ENCODE measurements around the gene HACD2. TPM values are rescaled to one million over a fixed set of nuclear protein-coding genes. Genes with fewer than 3 reads are reported as not detected.

The HACD2 gene
- total RNA-seq, 1 donor from 2014 or later, result 42.8 TPM

- Histone ChIP-seq H3K4me3 (no peak overlapping the region), H3K9me3 (no peaks in the 10 kb centered on the region), H3K27me3 (ENCODE audit: low read depth) (no peaks in the 10 kb centered on the region), H3K4me1 (peaks cover 1% of the 10 kb centered on the region), H3K36me3 (peaks cover 16% of the 10 kb centered on the region), H3K27ac (no peak overlapping the region)
- no peak for ATAC-seq
- TF ChIP-seq CTCF (IDR thresholded peaks at IDR 0.05), result no peak
- intact Hi-C loops (cut with DNase I), result no loop called here
- DNase-seq, result no peak
Observed at GRCh38 chr3:123564056-123564455, 20.8 kb downstream of the HACD2 start.

GRCh38 chr3:123562547-123562946 lies 22.3 kb downstream of the HACD2 start:
- H3K27me3 ChIP-seq (ENCODE audit: low read depth), result no peaks in the 10 kb centered on the region
- peaks cover 16% of the 10 kb centered on the region for H3K36me3 ChIP-seq
- DNase-seq, result no peak
- H3K9me3 ChIP-seq, result no peaks in the 10 kb centered on the region
- no peak for TF ChIP-seq CTCF (IDR thresholded peaks at IDR 0.05)
- H3K27ac ChIP-seq, result no peak overlapping the region
- H3K4me1 ChIP-seq, result peaks cover 9% of the 10 kb centered on the region
- intact Hi-C loops (cut with DNase I), result no loop called here
- ATAC-seq, result no peak
- no peak overlapping the region for H3K4me3 ChIP-seq

- Histone ChIP-seq H3K36me3 (peaks cover 16% of the 10 kb centered on the region), H3K27me3 (ENCODE audit: low read depth) (no peaks in the 10 kb centered on the region), H3K27ac (no peak overlapping the region), H3K4me3 (no peak overlapping the region), H3K4me1 (peaks cover 9% of the 10 kb centered on the region), H3K9me3 (no peaks in the 10 kb centered on the region)
- intact Hi-C loops (cut with DNase I), result no loop called here
- ATAC-seq (no peak), DNase-seq (no peak)
- TF ChIP-seq CTCF (IDR thresholded peaks at IDR 0.05), result no peak
Observed at GRCh38 chr3:123561188-123561587, 23.7 kb downstream of the HACD2 start.

GRCh38 chr3:123559040-123559861 lies 25.6 kb downstream of the HACD2 start:
- Histone ChIP-seq H3K27me3 (ENCODE audit: low read depth) (no peaks in the 10 kb centered on the region), H3K4me3 (no peak overlapping the region), H3K36me3 (peaks cover 6% of the 10 kb centered on the region), H3K9me3 (no peaks in the 10 kb centered on the region), H3K4me1 (peaks cover 9% of the 10 kb centered on the region), H3K27ac (no peak overlapping the region)
- peak; percentile 80 for TF ChIP-seq CTCF (IDR thresholded peaks at IDR 0.05)
- DNase-seq, result no peak
- ATAC-seq, result peak in 1 of 2 donors; percentile 40
- intact Hi-C loops (cut with DNase I), result no loop called here

- ATAC-seq (no peak), DNase-seq (no peak)
- intact Hi-C loops (cut with DNase I), result no loop called here
- Histone ChIP-seq H3K27ac (no peak overlapping the region), H3K4me1 (peaks cover 3% of the 10 kb centered on the region), H3K4me3 (no peak overlapping the region), H3K9me3 (peaks cover 12% of the 10 kb centered on the region), H3K36me3 (peaks cover 11% of the 10 kb centered on the region), H3K27me3 (ENCODE audit: low read depth) (no peaks in the 10 kb centered on the region)
- TF ChIP-seq CTCF (IDR thresholded peaks at IDR 0.05), result no peak
Observed at GRCh38 chr3:123553536-123553935, 31.3 kb downstream of the HACD2 start.
